HG03135 (cell line): ENCODE results near the gene SNX33.
A peak's percentile ranks its signal among the peaks of the same experiment; 100 is the strongest.

Experiments used
- ATAC-seq: cut with Tn5 transposase; IDR thresholded peaks from one replicate; pipeline ENCODE4 v1.9.1; 2021; ENCODE audit warnings: mild to moderate bottlenecking, moderate library complexity; ENCODE audit not compliant: unreplicated experiment

SNX33 gene

DNA sequence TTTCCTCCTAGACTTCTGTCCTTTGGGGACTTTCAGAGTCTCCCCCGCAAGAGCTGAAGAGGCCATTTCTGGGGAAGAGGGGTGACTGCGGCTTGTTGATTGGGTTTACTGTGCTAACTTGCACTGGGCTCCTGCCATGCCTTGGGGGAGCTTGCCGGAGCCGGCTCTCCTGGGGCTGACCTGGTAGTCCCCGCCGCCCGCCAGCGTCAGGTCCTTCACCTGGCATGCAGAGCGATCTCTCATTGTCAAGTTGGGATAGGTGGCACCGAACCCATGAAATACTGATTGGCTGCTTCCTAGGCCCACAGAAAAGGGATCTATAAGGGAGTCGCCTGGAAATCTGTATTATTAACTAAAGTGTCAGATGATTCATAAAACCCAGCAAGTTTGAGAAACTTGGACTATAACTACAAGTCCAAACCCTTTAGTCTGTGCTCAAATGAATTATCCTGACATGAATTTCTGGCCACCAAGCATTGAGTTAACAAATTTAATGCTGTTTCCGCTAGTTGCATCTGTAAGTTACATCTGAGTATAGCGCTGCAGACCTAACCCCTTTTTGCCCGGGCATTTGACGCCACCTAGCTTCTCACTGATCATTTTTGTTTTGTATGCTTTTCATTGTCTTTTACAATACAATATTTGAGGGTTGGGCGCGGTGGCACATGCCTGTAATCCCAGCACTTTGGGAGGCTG, 7.1 kb upstream of the SNX33 start:
- ATAC-seq = peak; percentile 22

DNA sequence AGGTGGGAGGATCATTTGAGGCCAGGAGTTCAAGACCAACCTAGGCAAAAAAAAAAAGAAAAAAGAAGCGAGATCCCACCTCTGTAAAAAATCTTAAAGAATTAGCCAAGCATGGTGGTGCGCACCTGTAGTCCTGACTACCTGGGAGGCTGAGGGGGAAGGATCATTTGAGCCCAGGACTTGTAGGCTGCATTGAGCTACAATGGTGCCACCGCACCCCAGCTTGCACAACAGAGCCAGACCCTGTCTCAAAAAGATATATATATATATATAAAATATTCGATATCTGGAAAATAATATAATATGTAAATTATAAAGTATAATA, 6.6 kb upstream of the SNX33 start:
- ATAC-seq = no peak

DNA sequence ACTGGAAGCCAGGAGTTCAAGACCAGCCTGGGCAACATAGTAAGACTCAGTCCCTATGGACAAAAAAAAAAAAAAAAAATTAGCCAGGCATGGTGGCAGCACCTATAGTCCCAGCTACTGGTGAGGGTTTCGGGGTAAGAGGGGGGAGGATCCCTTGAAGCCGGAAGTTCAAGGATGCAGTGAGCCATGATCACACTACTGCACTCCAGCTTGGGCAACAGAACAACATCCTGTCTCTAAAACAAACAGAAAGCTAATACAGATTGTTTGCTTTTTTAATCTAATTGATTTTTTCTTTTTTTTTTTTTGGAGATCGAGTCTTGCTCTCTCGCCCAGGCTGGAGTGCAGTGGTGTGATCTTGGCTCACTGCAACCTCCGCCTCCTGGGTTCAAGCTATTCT, 6.1 kb upstream of the SNX33 start:
- no peak for ATAC-seq

DNA sequence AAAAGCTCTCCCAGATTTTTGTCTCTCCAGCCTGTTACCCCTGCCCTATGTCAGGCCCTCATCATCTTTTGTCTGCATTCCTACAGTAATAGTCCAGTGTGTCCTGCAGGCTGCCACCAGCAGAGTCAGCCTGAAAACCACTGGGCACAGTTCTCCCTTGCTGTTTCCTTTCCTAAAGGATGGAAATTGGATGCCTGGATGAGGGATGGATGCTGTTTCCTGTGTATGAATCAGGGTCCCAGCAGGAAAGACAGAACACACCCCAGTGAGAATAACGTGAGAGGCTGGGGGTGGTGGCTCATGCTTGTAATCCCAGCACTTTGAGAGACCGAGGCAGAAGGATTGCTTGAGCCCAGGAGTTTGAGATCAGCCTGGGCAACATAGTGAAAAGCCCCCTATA, 3.3 kb upstream of the SNX33 start:
- no peak for ATAC-seq

DNA sequence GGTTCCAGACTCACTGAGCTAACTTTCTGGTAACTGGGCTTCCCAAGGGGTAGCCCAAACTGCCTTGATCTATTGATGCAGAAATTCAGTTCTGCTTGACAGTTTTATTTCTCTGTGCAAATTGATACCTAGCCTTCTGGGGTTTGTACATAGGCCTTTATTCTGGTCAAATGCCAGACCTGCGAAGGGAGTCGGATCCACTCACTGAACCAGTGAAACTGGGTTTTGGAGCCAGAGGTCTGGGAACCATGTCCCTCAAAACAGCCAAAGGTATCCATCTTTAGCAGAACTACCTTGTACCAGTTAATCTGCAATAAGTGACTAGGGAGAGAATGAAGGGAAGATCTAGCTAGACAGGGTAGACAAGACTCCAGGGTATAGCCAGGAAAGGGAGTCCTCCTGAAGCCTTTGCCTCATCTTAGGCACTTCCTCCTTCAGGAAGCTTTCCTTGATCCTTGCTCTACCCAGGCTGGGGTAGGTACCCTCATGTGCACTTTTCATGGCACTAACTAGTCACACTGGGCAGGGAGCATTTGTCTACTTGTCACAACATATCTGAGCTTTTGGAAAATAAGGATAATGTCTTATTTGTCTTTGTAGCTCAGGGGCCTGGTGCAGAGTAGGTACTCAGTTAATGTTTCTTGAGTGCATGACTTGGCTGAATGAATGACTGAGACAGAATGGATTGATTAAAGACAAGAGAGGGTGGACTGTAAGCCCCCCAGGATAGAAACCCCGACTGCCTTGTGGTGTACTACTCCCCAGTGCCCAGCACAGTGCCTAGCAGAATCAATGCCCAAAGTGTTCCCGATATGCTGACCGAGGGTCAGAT, 1.4 kb upstream of the SNX33 start:
- ATAC-seq = no peak

DNA sequence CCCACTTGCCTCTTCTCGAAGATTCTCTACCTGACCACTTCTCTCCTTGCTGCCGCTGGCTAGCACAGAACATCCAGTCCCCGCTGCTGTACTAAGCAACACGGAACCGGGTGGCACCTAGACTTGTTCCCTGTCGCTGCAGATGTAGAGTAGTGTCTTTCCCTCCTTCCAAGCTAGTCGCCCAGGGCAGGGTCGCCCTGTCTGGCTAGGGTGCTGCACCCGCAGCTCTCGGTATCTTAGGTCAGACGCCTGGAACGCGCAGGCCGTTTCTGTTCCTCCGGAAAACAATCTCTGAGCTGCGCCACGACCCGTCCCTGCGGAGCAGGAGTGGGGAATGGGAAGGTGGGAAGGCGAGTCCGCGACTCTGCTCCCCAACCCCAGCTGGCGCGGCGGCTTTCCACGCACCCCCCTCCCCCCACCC, 758 bp upstream of the SNX33 start:
- ATAC-seq = no peak

DNA sequence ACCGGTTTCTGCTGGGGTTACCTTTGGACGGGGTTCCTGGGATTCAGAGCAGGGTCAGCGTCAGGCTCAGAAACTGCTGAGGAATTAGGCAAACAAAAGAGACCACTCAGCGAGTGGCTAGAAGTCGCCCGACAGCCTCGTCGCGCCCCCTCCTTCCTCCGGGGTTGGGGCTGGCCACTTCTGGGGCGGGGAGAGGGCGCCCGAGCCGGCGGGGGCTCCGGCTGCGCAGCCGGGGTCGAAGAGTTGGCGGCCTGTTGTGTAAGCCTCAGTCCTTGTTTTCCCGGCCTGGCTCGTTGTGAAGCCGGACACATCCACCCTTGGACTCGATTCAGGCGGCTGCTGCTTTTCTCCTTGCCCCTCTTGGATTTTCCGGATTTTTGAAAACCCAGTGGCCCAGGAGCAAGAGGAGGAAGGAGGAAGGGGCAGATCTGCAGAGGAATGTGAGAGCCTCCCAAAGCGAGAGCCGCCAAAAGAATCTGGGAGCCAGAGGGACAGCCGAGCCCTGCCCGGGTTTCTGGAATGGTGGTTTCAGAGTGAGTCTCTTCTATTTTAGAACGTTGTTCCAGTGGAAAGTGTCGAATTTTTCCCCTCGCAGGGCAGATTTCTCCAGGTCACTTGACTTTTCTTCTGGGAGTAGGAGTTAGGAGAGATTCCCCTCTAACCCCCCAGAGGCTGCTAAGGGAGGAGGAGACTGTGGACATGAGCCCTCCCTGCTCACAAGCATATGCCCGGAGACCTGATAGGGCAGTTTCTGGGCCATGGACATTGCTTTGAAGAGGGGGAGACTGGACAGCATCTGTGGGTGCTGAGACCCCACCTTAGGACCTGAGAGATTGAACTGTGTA, 666 bp downstream of the SNX33 start:
- ATAC-seq = no peak

DNA sequence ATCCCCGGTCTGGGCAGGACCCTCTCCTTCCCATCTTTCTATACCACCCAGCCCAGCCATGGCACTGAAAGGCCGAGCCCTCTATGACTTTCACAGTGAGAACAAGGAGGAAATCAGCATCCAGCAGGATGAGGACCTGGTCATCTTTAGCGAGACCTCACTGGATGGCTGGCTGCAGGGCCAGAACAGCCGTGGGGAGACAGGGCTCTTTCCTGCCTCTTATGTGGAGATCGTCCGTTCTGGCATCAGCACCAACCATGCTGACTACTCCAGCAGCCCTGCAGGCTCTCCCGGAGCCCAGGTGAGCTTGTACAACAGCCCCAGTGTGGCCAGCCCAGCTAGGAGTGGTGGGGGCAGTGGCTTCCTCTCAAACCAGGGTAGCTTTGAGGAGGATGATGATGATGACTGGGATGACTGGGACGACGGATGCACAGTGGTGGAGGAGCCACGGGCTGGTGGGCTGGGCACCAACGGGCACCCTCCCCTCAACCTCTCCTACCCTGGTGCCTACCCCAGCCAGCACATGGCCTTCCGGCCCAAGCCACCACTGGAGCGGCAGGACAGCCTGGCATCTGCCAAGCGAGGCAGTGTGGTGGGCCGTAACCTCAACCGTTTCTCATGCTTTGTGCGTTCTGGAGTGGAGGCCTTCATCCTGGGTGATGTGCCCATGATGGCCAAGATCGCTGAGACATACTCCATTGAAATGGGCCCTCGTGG, 1.5 kb downstream of the SNX33 start:
- ATAC-seq = no peak

DNA sequence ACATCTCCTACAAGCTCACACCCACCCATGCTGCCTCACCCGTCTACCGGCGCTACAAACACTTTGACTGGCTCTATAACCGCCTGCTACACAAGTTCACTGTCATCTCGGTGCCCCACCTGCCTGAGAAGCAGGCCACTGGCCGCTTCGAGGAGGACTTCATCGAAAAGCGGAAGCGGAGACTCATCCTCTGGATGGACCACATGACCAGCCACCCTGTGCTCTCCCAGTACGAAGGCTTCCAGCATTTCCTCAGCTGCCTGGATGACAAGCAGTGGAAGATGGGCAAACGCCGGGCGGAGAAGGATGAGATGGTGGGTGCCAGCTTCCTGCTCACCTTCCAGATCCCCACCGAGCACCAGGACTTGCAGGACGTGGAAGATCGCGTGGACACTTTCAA, 2.1 kb downstream of the SNX33 start:
- ATAC-seq = no peak

DNA sequence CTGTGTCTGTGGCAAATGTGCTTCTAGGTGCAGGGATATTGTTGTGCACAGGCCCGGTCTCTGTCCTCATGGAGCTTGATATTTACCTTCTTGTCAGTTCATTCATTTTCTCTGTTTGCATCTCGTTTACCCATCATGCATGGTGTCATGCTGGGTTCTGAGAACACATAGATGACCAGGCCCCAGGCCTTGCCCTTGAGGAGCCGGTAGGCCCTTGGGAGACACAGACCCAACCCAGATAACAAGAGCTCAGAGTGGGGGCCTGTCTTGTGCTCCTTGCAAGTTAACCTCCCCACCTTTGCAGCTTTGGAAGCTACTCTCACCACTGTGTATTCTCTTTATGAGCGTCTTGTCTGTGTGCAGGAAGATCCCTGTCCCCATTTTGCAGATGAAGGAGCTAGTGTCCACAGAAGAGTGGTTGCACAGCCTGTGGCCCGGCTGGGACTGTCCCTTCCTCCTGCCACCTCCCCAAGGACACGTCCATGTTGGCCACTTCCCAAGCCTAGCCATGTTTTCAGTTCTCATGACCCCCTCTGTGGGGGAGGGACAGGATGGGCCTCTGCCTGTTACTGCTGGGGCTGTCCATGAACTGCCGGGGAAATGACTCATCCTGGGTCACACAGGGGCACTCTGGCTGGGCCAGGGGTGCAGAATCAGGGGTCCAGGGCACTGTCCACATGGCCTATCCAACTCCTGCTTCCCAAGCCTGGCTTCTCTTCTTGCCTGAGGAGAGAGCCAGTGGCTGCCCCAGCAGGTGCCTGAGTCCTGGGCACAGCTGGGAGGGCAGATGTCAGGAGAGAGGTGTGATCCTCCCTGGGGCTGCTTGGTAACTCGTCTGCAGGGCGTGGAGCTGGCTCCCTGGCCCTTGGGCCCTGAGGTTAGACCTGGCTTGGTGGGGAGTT, 3.4 kb downstream of the SNX33 start:
- no peak for ATAC-seq

DNA sequence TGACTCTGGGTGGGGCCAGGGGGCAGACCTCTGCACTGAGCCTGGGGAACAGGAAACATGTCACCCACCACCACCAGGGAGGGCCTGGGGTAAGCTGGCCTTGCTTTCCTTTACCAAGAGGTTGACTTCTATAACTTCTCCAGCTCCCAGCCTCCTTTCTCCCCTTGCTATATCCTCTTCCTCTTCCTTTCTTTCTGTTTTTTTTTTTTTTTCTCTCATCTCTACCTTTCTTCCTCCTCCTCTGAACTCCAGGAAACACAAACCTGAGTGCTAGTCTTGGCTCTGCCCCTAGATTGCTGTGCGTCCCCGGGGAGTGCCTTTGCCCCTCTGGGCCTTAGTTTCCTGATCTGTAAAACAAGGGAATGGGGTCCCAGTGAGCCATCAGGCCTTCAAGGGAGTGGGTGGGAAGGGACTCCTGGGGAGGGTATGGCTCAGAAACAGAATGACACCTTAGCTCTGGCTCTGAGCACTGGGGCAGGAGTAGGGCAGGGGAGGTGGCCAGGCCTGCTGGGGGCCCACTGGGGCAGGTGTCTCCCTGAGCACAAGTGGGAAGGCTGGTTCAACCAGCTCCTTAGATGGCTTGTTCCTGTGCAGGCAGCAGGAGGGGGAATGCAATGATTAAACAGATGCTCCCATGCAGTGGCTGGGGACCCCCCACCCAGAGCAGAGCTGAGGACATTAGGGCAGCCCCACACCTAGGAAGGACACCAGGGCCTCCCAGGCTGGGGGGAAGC, 4.3 kb downstream of the SNX33 start:
- ATAC-seq = no peak

DNA sequence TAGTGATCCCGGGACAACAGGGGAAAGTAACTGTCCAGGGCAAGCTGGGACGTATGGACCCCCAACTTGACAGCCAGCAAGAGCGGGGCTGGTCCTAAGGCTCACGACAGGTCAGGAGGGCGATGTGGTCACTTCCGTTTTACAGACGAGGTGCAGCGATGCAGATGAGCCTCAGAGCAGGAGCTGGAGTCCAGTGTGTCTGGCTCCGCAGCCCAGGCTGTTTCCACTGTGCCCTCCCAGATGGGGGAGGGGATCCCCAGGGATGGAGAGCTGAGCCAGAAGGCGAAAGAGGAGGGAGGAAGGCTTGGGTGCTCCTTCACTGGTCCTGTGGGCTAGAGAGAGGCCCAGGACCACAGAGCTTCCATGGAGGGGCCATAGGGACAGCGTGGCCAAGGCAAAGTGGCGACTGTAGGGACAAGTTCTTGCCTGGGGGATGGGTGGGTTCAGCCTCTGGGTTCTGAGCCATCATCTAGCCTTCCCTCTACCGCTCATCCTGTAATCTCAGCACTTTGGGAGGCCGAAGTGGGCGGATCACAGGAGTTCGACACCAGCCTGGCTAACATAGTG, 5.7 kb downstream of the SNX33 start:
- no peak for ATAC-seq

DNA sequence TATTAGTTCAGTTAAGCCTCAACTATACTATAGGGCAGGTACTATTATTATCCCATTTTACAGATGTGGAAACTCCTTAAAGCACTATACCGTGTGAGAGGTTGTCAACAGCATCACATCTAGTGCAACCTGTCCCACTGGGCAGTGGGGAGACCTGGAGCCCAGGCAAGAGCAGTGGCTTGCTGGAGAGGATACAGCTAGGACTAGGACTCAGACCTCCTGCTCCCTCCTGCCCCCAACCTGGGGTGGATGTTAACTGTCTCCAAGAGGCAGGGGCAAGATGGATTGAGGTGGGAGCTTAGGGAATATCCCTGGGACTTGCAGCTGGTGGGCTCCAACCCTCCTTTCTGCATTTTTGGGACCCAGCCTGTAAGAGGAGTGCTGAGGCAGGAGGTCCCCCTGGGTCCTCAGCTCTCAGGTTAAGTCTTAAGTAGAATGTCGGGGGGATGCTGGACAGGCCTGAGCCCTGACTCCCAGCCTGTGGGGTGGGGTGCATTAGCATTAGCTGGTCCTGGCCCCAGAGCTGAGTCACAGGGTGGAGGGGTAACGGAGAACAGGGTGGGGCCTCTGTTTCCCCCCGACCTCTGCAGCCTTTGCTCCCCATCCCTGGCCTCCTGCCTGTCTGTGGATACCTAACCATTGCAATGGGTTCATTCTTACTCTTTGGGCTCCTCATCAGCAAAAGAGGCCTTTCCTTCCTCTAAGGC, 6.6 kb downstream of the SNX33 start:
- ATAC-seq = no peak

DNA sequence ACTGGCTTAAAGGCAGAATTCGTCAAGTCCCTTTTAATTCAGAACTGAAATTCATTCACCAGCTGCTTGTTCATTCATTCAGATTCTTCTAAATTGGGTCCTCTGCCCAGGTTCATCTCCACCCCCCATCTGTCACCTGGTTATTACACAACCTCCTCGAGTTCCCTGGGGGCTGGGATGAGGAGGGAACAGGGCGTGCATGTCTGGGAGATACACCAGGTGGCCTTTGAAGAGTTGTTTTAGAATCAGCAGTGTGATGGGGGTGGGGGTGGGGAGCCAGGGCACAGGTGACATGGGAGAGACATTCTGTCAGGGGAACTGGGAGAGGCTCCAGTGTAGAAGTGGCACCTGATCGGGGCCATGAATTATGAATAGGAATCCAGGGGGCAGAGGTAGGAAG, 8.2 kb downstream of the SNX33 start:
- no peak for ATAC-seq

DNA sequence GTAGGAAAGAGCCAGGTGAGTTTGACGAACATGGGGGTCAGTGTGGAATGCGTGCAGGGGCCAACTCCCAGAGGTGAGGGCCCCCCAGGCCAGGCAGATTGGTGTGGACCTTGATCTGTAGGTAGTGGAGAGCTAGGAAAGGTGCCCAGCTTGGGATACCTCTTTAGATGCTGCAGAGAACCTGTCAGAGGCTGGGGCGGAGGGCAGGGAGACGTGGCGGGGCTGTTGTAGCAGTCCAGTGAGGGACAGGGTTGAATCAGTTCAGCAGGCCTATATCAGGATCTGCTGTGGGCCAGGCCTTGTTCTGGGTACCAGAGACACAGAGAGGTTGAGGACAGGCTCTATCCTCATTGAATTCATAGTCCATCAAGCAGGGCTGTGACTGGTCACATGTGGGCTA, 8.6 kb downstream of the SNX33 start:
- no peak for ATAC-seq

DNA sequence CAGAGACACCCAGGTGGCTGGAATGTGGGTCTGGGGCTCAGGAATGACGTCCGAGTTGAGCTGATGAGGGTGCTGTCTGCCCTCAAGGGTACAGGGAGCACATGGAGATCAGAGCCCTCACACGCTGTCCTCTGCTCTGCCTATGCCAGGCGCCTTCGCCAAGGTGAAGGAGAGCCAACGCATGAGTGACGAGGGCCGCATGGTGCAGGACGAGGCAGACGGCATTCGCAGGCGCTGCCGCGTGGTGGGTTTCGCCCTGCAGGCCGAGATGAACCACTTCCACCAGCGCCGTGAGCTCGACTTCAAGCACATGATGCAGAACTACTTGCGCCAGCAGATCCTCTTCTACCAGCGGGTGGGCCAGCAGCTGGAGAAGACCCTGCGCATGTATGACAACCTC, 9.1 kb downstream of the SNX33 start:
- no peak for ATAC-seq

DNA sequence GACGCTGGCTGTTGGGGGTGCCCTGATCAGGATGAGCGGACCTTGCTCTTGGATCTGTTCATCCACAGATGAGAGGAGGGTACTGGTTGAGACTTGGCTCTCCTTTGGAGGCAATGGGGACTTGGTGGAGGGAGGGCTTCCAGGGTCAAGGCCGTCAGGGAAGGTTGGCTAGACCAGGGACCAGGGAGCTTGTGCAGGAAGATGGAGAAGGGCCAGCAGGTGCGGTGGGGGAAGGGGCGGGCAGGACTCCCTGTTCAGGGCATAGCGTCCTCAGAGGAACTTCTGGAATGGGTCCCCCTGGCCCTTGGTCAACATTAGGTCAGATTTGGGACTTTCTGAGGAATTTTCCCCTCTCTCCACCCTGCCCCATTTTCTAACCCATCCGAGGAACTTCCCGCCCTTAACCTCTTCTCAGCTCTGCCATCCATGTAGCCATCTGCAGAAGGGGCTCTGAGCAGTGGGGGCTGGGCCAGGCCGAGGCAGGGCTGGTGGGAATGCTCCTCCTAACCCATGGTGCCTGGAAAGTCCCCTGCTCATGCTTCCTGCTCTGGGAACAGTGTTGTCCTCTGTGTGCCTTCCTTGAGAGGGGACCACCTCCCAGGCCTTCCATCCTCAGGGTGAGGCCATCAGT, 11.5 kb downstream of the SNX33 start:
- no peak for ATAC-seq
